Transverse colon (tissue), 4 donors: ENCODE measurements around the gene INPPL1.

Source experiments
- POLR2A ChIP-seq: fragments of 450-650 bp; IDR thresholded peaks from one replicate; pipeline ENCODE4 v1.6.1; 2016; ENCODE audit warnings: antibody characterized with exemption, mild to moderate bottlenecking, moderate library complexity
- POLR2AphosphoS5 ChIP-seq, 3 donors: sonication (generic); formaldehyde crosslinking; IDR thresholded peaks; one replicate each; pipeline ENCODE4 v1.6.1; 2016; ENCODE audit warnings: antibody characterized with exemption in 3 of 3
- TF ChIP-seq, protein P1 (sequence below), 5 experiments: fragments of 200-600 bp in 3 of 5; fragments of 450-650 bp in 2 of 5; sonication (generic) in 3 of 5; IDR thresholded peaks; 1 replicate in 2 of 5; 2 replicates in 3 of 5; pipeline ENCODE4 v1.5.1; 2016 to 2017; ENCODE audit warnings: antibody characterized with exemption in 5 of 5, inconsistent platforms in 3 of 5, mild to moderate bottlenecking in 2 of 5, moderate library complexity in 1 of 5

DNA sequence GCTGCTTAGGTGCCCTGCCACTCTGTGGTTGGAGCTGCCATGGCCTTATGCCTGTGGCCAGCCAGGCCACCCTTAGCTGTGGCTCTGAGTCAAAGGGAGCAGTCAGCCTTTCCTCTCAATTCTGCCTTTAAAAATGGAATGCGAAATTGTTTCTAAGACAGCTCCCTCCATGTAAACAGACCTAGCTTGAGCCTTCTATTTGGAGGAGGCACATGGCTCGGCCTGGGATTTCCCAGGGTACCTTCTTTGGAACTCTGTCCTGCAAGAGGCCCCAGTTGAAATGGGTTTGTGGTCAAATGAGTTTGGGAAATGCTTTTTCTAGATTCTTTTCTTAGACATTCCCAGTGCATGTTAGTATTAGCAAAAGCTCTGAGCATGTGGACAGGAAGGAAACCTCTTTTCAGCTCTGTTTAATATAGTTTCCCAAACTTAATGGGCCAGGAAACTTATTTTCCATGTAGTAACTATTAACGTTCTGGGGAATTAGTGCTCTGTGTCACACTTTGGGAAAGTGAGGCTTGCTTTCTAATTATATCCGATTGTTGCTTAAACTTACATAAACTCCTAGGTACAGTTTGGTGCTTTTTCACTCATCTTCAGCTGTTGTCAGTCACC, 11.6 kb downstream of the INPPL1 start:
- TF ChIP-seq, protein P1, sequence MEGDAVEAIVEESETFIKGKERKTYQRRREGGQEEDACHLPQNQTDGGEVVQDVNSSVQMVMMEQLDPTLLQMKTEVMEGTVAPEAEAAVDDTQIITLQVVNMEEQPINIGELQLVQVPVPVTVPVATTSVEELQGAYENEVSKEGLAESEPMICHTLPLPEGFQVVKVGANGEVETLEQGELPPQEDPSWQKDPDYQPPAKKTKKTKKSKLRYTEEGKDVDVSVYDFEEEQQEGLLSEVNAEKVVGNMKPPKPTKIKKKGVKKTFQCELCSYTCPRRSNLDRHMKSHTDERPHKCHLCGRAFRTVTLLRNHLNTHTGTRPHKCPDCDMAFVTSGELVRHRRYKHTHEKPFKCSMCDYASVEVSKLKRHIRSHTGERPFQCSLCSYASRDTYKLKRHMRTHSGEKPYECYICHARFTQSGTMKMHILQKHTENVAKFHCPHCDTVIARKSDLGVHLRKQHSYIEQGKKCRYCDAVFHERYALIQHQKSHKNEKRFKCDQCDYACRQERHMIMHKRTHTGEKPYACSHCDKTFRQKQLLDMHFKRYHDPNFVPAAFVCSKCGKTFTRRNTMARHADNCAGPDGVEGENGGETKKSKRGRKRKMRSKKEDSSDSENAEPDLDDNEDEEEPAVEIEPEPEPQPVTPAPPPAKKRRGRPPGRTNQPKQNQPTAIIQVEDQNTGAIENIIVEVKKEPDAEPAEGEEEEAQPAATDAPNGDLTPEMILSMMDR (IDR thresholded peaks at IDR 0.05): no peak
- TF ChIP-seq POLR2A: no peak
- no peak for TF ChIP-seq POLR2AphosphoS5 (IDR thresholded peaks at IDR 0.05)
